B cell (primary cell): ENCODE data around the gene ABHD17B. TPM values are rescaled to one million over a fixed set of nuclear protein-coding genes. Genes with fewer than 3 reads are reported as not detected.

Experiments
- ATAC-seq: fragments of 200-7000 bp; cut with Tn5 transposase; one replicate; pipeline ENCODE4 v1.10.0; 2021; ENCODE audit warnings: low read depth, mild to moderate bottlenecking, moderate number of reproducible peaks, moderate library complexity
- CTCF ChIA-PET: fragments of 350-600 bp; sonication (Branson Sonifier 250); formaldehyde crosslinking; loops from one replicate; lab custom pipeline; 2021; ENCODE audit warnings: antibody characterized with exemption, inconsistent platforms; lab: Charles Lee
- POLR2A ChIA-PET: fragments of 350-600 bp; sonication (Branson Sonifier 250); formaldehyde crosslinking; loops from one replicate; lab custom pipeline; 2021; ENCODE audit warnings: antibody characterized with exemption; lab: Charles Lee
- DNase-seq: peaks from one replicate; pipeline ENCODE4 v3.0.0; 2013
- H2AFZ ChIP-seq: 2 replicates; pipeline ENCODE4 v1.6.1; 2012; ENCODE audit warnings: mild to moderate bottlenecking, low read depth, low read length; ENCODE audit not compliant: insufficient read depth, poor library complexity, severe bottlenecking
- H3K27ac ChIP-seq, 2 donors: 1 replicate in 1 of 2; 2 replicates in 1 of 2; pipeline ENCODE4 v1.5.1; 2012 to 2013; ENCODE audit warnings: low read length in 2 of 2, mild to moderate bottlenecking in 2 of 2, moderate library complexity in 1 of 2
- H3K27me3 ChIP-seq, 4 experiments: fragments of 200-600 bp in 1 of 4; sonication (generic) in 1 of 4; replicated peaks in 1 of 4; 1 replicate in 2 of 4; 2 replicates in 2 of 4; pipeline versions ENCODE4 v1.6.1 to v1.7.0; 2013 to 2016; ENCODE audit warnings: low read length in 3 of 4, mild to moderate bottlenecking in 2 of 4, mixed read lengths in 1 of 4, moderate library complexity in 1 of 4; ENCODE audit not compliant: insufficient read depth in 4 of 4, control insufficient read depth in 3 of 4; ENCODE audit errors: control extremely low read depth in 1 of 4
- H3K36me3 ChIP-seq, 2 experiments: replicated peaks in 1 of 2; 1 replicate in 1 of 2; 2 replicates in 1 of 2; pipeline versions ENCODE4 v1.6.1 to v1.7.1; 2013; ENCODE audit warnings: low read length in 1 of 2; ENCODE audit not compliant: insufficient read depth in 2 of 2, control insufficient read depth in 1 of 2; ENCODE audit errors: control extremely low read depth in 1 of 2, extremely low read depth in 1 of 2
- H3K4me1 ChIP-seq, 2 donors: fragments of 200-600 bp in 1 of 2; sonication (generic) in 1 of 2; 1 replicate in 1 of 2; 2 replicates in 1 of 2; pipeline versions ENCODE4 v1.5.1 to v1.6.1; 2013 to 2017; ENCODE audit warnings: low read length in 2 of 2; ENCODE audit not compliant: control insufficient read depth in 2 of 2, insufficient read depth in 2 of 2
- H3K4me2 ChIP-seq: replicated peaks from 2 replicates; pipeline ENCODE3; 2012; ENCODE audit warnings: mild to moderate bottlenecking, low read depth, low read length; ENCODE audit not compliant: poor library complexity, severe bottlenecking
- H3K4me3 ChIP-seq, 5 experiments: fragments of 200-600 bp in 1 of 5; sonication (generic) in 1 of 5; 1 replicate in 3 of 5; 2 replicates in 2 of 5; pipeline versions ENCODE4 v1.5.1 to v1.7.0; 2011 to 2016; ENCODE audit warnings: low read length in 4 of 5, mild to moderate bottlenecking in 4 of 5, low read depth in 2 of 5, control low read depth in 1 of 5, moderate library complexity in 1 of 5; ENCODE audit not compliant: insufficient read depth in 1 of 5; ENCODE audit errors: control extremely low read depth in 1 of 5, extremely low read depth in 1 of 5
- H3K79me2 ChIP-seq: fragments of 200-600 bp; sonication (generic); one replicate; pipeline ENCODE4 v1.6.0; 2016; ENCODE audit warnings: low read length; ENCODE audit not compliant: control insufficient read depth, insufficient read depth
- H3K9ac ChIP-seq: fragments of 200-600 bp; sonication (generic); 2 replicates; pipeline ENCODE4 v1.6.1; 2017; ENCODE audit warnings: mild to moderate bottlenecking, low read length, moderate library complexity
- H3K9me3 ChIP-seq, 3 donors: one replicate each; pipeline versions ENCODE4 v1.6.1 to v1.7.1; 2013; ENCODE audit warnings: low read length in 2 of 3; ENCODE audit not compliant: control insufficient read depth in 2 of 3, insufficient read depth in 1 of 3; ENCODE audit errors: control extremely low read depth in 1 of 3
- H4K20me1 ChIP-seq: 2 replicates; pipeline ENCODE4 v1.6.0; 2012; ENCODE audit warnings: mild to moderate bottlenecking, low read length; ENCODE audit not compliant: insufficient read depth, control insufficient read depth, poor library complexity, severe bottlenecking
- H3K27ac Mint-ChIP-seq: one replicate; pipeline ENCODE4 v1.8.0; 2021; ENCODE audit warnings: mixed read lengths
- H3K27me3 Mint-ChIP-seq: one replicate; pipeline ENCODE4 v1.8.0; 2021; ENCODE audit warnings: mixed read lengths
- H3K4me1 Mint-ChIP-seq: one replicate; pipeline ENCODE4 v1.8.0; 2021; ENCODE audit warnings: mixed read lengths
- H3K4me3 Mint-ChIP-seq: one replicate; pipeline ENCODE4 v1.8.0; 2021; ENCODE audit warnings: mixed read lengths
- H3K9me3 Mint-ChIP-seq: one replicate; pipeline ENCODE4 v1.8.0; 2022; ENCODE audit warnings: mixed read lengths; ENCODE audit not compliant: insufficient read depth
- CTCF ChIP-seq: fragments of 200-600 bp; IDR thresholded peaks from one replicate; pipeline ENCODE4 v1.8.0; 2022; ENCODE audit warnings: antibody characterized with exemption, mild to moderate bottlenecking
- EZH2 ChIP-seq: IDR thresholded peaks from 2 replicates; pipeline ENCODE4 v1.6.1; 2012; ENCODE audit warnings: borderline replicate concordance, low read depth, mild to moderate bottlenecking, moderate library complexity, low read length; ENCODE audit not compliant: insufficient read depth, poor library complexity, severe bottlenecking
- WGBS: methylation state at CpG from one replicate; pipeline ENCODE4 v1.1.5; 2013; ENCODE audit warnings: missing lambda C conversion rate; ENCODE audit not compliant: insufficient coverage; 5-methylcytosine and 5-hydroxymethylcytosine counted together
- intact Hi-C: fragments of 100-400 bp; cut with micrococcal nuclease; formaldehyde crosslinking; loops from one replicate; pipeline ENCODE4 v1.10.0; 2022
- polyA plus RNA-seq: library from polyadenylated mRNA; depleted of rRNA; stranded (reverse); fragments of >200 nt; gene quantifications from 2 replicates; pipeline ENCODE4 v1.2.3, GENCODE V29; 2012
- total RNA-seq, 2 donors: library from RNA; stranded (reverse); fragments of 120-200 nt in 1 of 2; gene quantifications; 1 replicate in 1 of 2; 2 replicates in 1 of 2; pipeline versions ENCODE4 v1.2.3 to v1.2.4, GENCODE V29; 2013 to 2022

Gene ABHD17B
- total and polyA plus RNA-seq, 2 donors (not counting 1 experiment from before 2014, with no cell fraction given), result 11.3 to 24.4 TPM

GRCh38 chr9:71859939-71860338 lies 51.1 kb downstream of the ABHD17B start:
- ATAC-seq, result no peak
- Histone ChIP-seq H3K9me3 (peaks cover 0 to 25% (median 8%) of the 10 kb centered on the region in 3 donors), H3K4me1 (no peaks in the 10 kb centered on the region), H3K4me2 (no peak overlapping the region), H3K27ac (no peak overlapping the region), H3K79me2 (no peaks in the 10 kb centered on the region), H3K9ac (no peak overlapping the region), H3K36me3 (peaks cover 6 to 7% of the 10 kb centered on the region in 2 experiments), H2AFZ (no peak overlapping the region), H3K4me3 (no peak overlapping the region), H3K27me3 (no peaks in the 10 kb centered on the region), H4K20me1 (no peaks in the 10 kb centered on the region)
- intact Hi-C loops, result loop anchor here (5.0 kb wide), 1 partner anchor 37 kb away; no protein-coding TSS in a partner anchor
- ChIA-PET POLR2A (no interaction called here), CTCF (interaction anchor here (0.6 to 1.0 kb wide), 3 partner anchors 15 to 94 kb away, joined by 3 read pairs; no protein-coding TSS in a partner anchor)
- Mint-ChIP-seq H3K9me3 (peaks cover 6% of the 10 kb centered on the region), H3K4me3 (no peak overlapping the region), H3K27ac (no peak overlapping the region), H3K27me3 (no peaks in the 10 kb centered on the region), H3K4me1 (peaks cover 16% of the 10 kb centered on the region)
- no CpG with 5 or more reads among the region's 3 CpGs for WGBS
- TF ChIP-seq EZH2, result no peak
- no peak for TF ChIP-seq CTCF
- DNase-seq, result no peak

- H3K79me2 ChIP-seq, result no peaks in the 10 kb centered on the region
- H3K4me1 Mint-ChIP-seq, result peaks cover 16% of the 10 kb centered on the region
- no peak overlapping the region for H3K4me2 ChIP-seq
- no peak overlapping the region for H3K4me3 Mint-ChIP-seq
- H3K36me3 ChIP-seq, result peaks cover 0 to 7% of the 10 kb centered on the region in 2 experiments
- no peaks in the 10 kb centered on the region for H3K4me1 ChIP-seq
- ATAC-seq (no peak), DNase-seq (no peak)
- H4K20me1 ChIP-seq, result no peaks in the 10 kb centered on the region
- intact Hi-C loops, result no loop called here
- H3K27ac ChIP-seq, result no peak overlapping the region
- H3K9me3 Mint-ChIP-seq, result peaks cover 6% of the 10 kb centered on the region
- H3K9me3 ChIP-seq, result peaks cover 0 to 25% (median 8%) of the 10 kb centered on the region in 3 donors
- H3K4me3 ChIP-seq, result no peak overlapping the region
- no peak overlapping the region for H2AFZ ChIP-seq
- TF ChIP-seq EZH2, result no peak
- no peak for TF ChIP-seq CTCF
- H3K27ac Mint-ChIP-seq, result no peak overlapping the region
- no peak overlapping the region for H3K9ac ChIP-seq
- no peaks in the 10 kb centered on the region for H3K27me3 ChIP-seq
- ChIA-PET CTCF (interaction anchor here (0.8 kb wide), 1 partner anchor 93 kb away, joined by 3 read pairs; no protein-coding TSS in a partner anchor), POLR2A (no interaction called here)
- no peaks in the 10 kb centered on the region for H3K27me3 Mint-ChIP-seq
Measured at GRCh38 chr9:71858812-71859211, 52.2 kb downstream of the ABHD17B start.
